Liver (tissue), 9 donors: Measurements from ENCODE around the gene C11orf21. TPM values are rescaled to one million over a fixed set of nuclear protein-coding genes. Genes with fewer than 3 reads are reported as not detected.

Experiments
- DNase-seq: peaks from one replicate; pipeline ENCODE4 v3.0.0-alpha.2; 2017; ENCODE audit warnings: low spot score
- H3K27ac ChIP-seq, 2 donors: one replicate each; pipeline ENCODE4 v1.7.0; 2013; ENCODE audit warnings: inconsistent platforms in 2 of 2, low read length in 2 of 2, control low read depth in 1 of 2, low read depth in 1 of 2, mild to moderate bottlenecking in 1 of 2
- H3K27me3 ChIP-seq, 4 donors: one replicate each; pipeline versions ENCODE4 v1.6.1 to v1.7.0; 2013; ENCODE audit warnings: low read length in 3 of 4, inconsistent platforms in 1 of 4, mild to moderate bottlenecking in 1 of 4, moderate library complexity in 1 of 4; ENCODE audit not compliant: control insufficient read depth in 4 of 4, insufficient read depth in 4 of 4
- H3K36me3 ChIP-seq, 4 donors: one replicate each; pipeline versions ENCODE4 v1.6.1 to v1.7.0; 2013; ENCODE audit warnings: low read length in 3 of 4, mild to moderate bottlenecking in 3 of 4, low read depth in 1 of 4, moderate library complexity in 1 of 4; ENCODE audit not compliant: control insufficient read depth in 4 of 4, insufficient read depth in 3 of 4
- H3K4me1 ChIP-seq, 4 donors: one replicate each; pipeline versions ENCODE4 v1.6.1 to v1.7.0; 2013; ENCODE audit warnings: low read length in 3 of 4, mild to moderate bottlenecking in 3 of 4, moderate library complexity in 1 of 4; ENCODE audit not compliant: control insufficient read depth in 4 of 4, insufficient read depth in 4 of 4
- H3K4me3 ChIP-seq, 3 donors: one replicate each; pipeline versions ENCODE4 v1.6.1 to v1.7.0; 2013; ENCODE audit warnings: low read length in 3 of 3, control low read depth in 1 of 3, low read depth in 1 of 3, mild to moderate bottlenecking in 1 of 3
- H3K9ac ChIP-seq, 2 donors: one replicate each; pipeline ENCODE4 v1.7.0; 2013; ENCODE audit warnings: low read length in 2 of 2, mild to moderate bottlenecking in 2 of 2, moderate library complexity in 2 of 2, control low read depth in 1 of 2, low read depth in 1 of 2
- H3K9me3 ChIP-seq, 4 donors: one replicate each; pipeline versions ENCODE4 v1.6.1 to v1.7.0; 2013; ENCODE audit warnings: low read length in 3 of 4; ENCODE audit not compliant: control insufficient read depth in 4 of 4
- ATF3 ChIP-seq: IDR thresholded peaks from 2 replicates; pipeline ENCODE4 v1.6.1; 2016; ENCODE audit warnings: antibody characterized with exemption
- CTCF ChIP-seq: fragments of 150-350 bp; IDR thresholded peaks from 2 replicates; pipeline ENCODE4 v1.5.1; 2017; ENCODE audit warnings: improper control_type of control experiment, low read depth, low read length; ENCODE audit not compliant: missing input control
- EGR1 ChIP-seq, 2 donors: IDR thresholded peaks; 2 replicates each; pipeline ENCODE4 v1.6.1; 2016 to 2018; ENCODE audit warnings: antibody characterized with exemption in 2 of 2, low read depth in 2 of 2
- FOXA1 ChIP-seq: IDR thresholded peaks from 2 replicates; pipeline ENCODE4 v1.6.1; 2016; ENCODE audit warnings: antibody characterized with exemption
- FOXA2 ChIP-seq: IDR thresholded peaks from 2 replicates; pipeline ENCODE4 v1.6.1; 2016; ENCODE audit warnings: antibody characterized with exemption
- GABPA ChIP-seq, 2 donors: IDR thresholded peaks in 1 of 2; conservative IDR thresholded peaks in 1 of 2; 2 replicates each; pipeline ENCODE4 v1.6.1; 2016; ENCODE audit warnings: antibody characterized with exemption in 2 of 2, mild to moderate bottlenecking in 1 of 2, moderate library complexity in 1 of 2
- HNF4A ChIP-seq, 2 donors: conservative IDR thresholded peaks; 2 replicates each; pipeline ENCODE4 v1.6.1; 2016; ENCODE audit warnings: antibody characterized with exemption in 2 of 2, mild to moderate bottlenecking in 2 of 2
- HNF4G ChIP-seq: IDR thresholded peaks from 2 replicates; pipeline ENCODE4 v1.6.1; 2016; ENCODE audit warnings: antibody characterized with exemption
- JUND ChIP-seq, 2 donors: IDR thresholded peaks; 2 replicates each; pipeline ENCODE4 v1.6.1; 2016; ENCODE audit warnings: antibody characterized with exemption in 2 of 2
- MAX ChIP-seq: IDR thresholded peaks from 2 replicates; pipeline ENCODE4 v1.6.1; 2016; ENCODE audit warnings: antibody characterized with exemption
- NR2F2 ChIP-seq: IDR thresholded peaks from 2 replicates; pipeline ENCODE4 v1.6.1; 2016; ENCODE audit warnings: antibody characterized with exemption
- RAD21 ChIP-seq, 2 donors: IDR thresholded peaks; 2 replicates each; pipeline ENCODE4 v1.6.1; 2016; ENCODE audit warnings: antibody characterized with exemption in 2 of 2, mild to moderate bottlenecking in 2 of 2
- REST ChIP-seq: IDR thresholded peaks from 2 replicates; pipeline ENCODE4 v1.6.1; 2016; ENCODE audit warnings: antibody characterized with exemption, mild to moderate bottlenecking
- RXRA ChIP-seq, 2 donors: IDR thresholded peaks; 2 replicates each; pipeline ENCODE4 v1.6.1; 2017 to 2018; ENCODE audit warnings: antibody characterized with exemption in 2 of 2, mild to moderate bottlenecking in 1 of 2
- SP1 ChIP-seq: IDR thresholded peaks from 2 replicates; pipeline ENCODE4 v1.6.1; 2018; ENCODE audit warnings: antibody characterized with exemption, mild to moderate bottlenecking
- TAF1 ChIP-seq: conservative IDR thresholded peaks from 2 replicates; pipeline ENCODE4 v1.6.1; 2016; ENCODE audit warnings: antibody characterized with exemption, mild to moderate bottlenecking
- YY1 ChIP-seq: IDR thresholded peaks from 2 replicates; pipeline ENCODE4 v1.6.1; 2016; ENCODE audit warnings: antibody characterized with exemption, mild to moderate bottlenecking
- ZBTB33 ChIP-seq: IDR thresholded peaks from 2 replicates; pipeline ENCODE4 v1.6.1; 2016; ENCODE audit warnings: antibody characterized with exemption
- WGBS: extraction: QIAGEN DNeasy Blood & Tissue Kit; methylation state at CpG from one replicate; pipeline ENCODE4 v1.1.7; 2013; 5-methylcytosine and 5-hydroxymethylcytosine counted together
- polyA plus RNA-seq, 2 donors: library from polyadenylated mRNA; stranded (reverse) in 1 of 2; unstranded in 1 of 2; fragments of 200-250 nt in 1 of 2; fragments of >200 nt in 1 of 2; fragmentation: Nextera tagmentation in 1 of 2; extraction: Ambion mirVana in 1 of 2; gene quantifications; one replicate each; pipeline versions ENCODE4 v1.2.1 to v1.2.3, GENCODE V29; 2013 to 2015
- total RNA-seq, 2 donors: library from RNA; depleted of rRNA; stranded (reverse); fragments of >200 nt; gene quantifications; one replicate each; pipeline ENCODE4 v1.2.3, GENCODE V29; 2014
- donor health status: healthy.
- donor health status: healthy.
- donor health status: healthy.
- donor health status: healthy.
- donor health status: healthy.

Gene C11orf21
- total and polyA plus RNA-seq, 4 donors, result 0.14 to 16.2 (median 0.44) TPM

GRCh38 chr11:2325719-2326118, 24.0 kb upstream of the C11orf21 start:
- no peaks in the 10 kb centered on the region for H3K36me3 ChIP-seq
- no peak overlapping the region for H3K9ac ChIP-seq
- 48% methylated on average over 2 of the region's 2 CpGs for WGBS
- peaks cover 0 to 1% (median 0%) of the 10 kb centered on the region in 4 donors for H3K9me3 ChIP-seq
- no peak overlapping the region for H3K4me3 ChIP-seq
- DNase-seq, result no peak
- H3K27me3 ChIP-seq, result no peaks in the 10 kb centered on the region
- H3K27ac ChIP-seq, result peak overlapping the region; percentile 8 to 21
- H3K4me1 ChIP-seq, result peaks cover 6 to 34% (median 27%) of the 10 kb centered on the region in 4 donors
- TF ChIP-seq FOXA1, result no peak
- TF ChIP-seq HNF4A (conservative IDR thresholded peaks at IDR 0.05), result peak; percentile 54 to 86
- peak in 1 of 2 donors; percentile 69 for TF ChIP-seq GABPA (IDR thresholded peaks at IDR 0.05 in 1 of 2, conservative IDR thresholded peaks at IDR 0.05 in 1 of 2)
- peak; percentile 69 for TF ChIP-seq YY1
- TF ChIP-seq ATF3, result peak; percentile 86
- TF ChIP-seq TAF1, result no peak
- TF ChIP-seq RAD21 (IDR thresholded peaks at IDR 0.05), result peak; percentile 49 to 64
- peak; percentile 76 for TF ChIP-seq REST
- no peak for TF ChIP-seq EGR1 (IDR thresholded peaks at IDR 0.05; ENCODE audit: low read depth in 2 of 2)
- TF ChIP-seq ZBTB33, result peak; percentile 79
- no peak for TF ChIP-seq HNF4G
- TF ChIP-seq JUND (IDR thresholded peaks at IDR 0.05), result peak; percentile 97 to 99
- no peak for TF ChIP-seq NR2F2
- no peak for TF ChIP-seq CTCF
- peak; percentile 63 for TF ChIP-seq SP1
- TF ChIP-seq RXRA (IDR thresholded peaks at IDR 0.05), result peak; percentile 92 to 99
- peak; percentile 60 for TF ChIP-seq MAX
- TF ChIP-seq FOXA2, result peak; percentile 37
